Loucy (cell line): Measurements from ENCODE around the gene STMP1.

ENCODE experiments used
- H2AFZ ChIP-seq: fragments of 200-600 bp; sonication (generic); 2 replicates; pipeline ENCODE4 v1.6.0; 2016; ENCODE audit warnings: antibody characterized with exemption, mild to moderate bottlenecking, low read length, moderate library complexity
- H3F3A ChIP-seq: fragments of 200-600 bp; 2 replicates; pipeline ENCODE4 v1.6.0; 2016; ENCODE audit warnings: antibody characterized with exemption, low read depth, mild to moderate bottlenecking
- H3K27me3 ChIP-seq: fragments of 200-600 bp; sonication (generic); 2 replicates; pipeline ENCODE4 v1.6.1; 2014; ENCODE audit warnings: low read length, mild to moderate bottlenecking; ENCODE audit not compliant: insufficient read depth, poor library complexity, severe bottlenecking
- H3K36me3 ChIP-seq: fragments of 200-600 bp; sonication (generic); 2 replicates; pipeline ENCODE4 v1.6.1; 2016; ENCODE audit warnings: low read length; ENCODE audit not compliant: insufficient read depth
- H3K4me1 ChIP-seq: fragments of 200-600 bp; sonication (generic); 2 replicates; pipeline ENCODE4 v1.5.1; 2014; ENCODE audit warnings: low read length, mild to moderate bottlenecking; ENCODE audit not compliant: insufficient read depth, poor library complexity, severe bottlenecking
- H3K4me2 ChIP-seq: fragments of 200-600 bp; sonication (generic); 2 replicates; pipeline ENCODE4 v1.6.0; 2014; ENCODE audit warnings: antibody characterized with exemption, low read length, low read depth, mild to moderate bottlenecking; ENCODE audit not compliant: poor library complexity, severe bottlenecking
- H3K4me3 ChIP-seq: fragments of 200-600 bp; sonication (generic); 2 replicates; pipeline ENCODE4 v1.5.1; 2014; ENCODE audit warnings: low read length, mild to moderate bottlenecking, mixed read lengths; ENCODE audit not compliant: poor library complexity, severe bottlenecking
- H3K79me2 ChIP-seq: fragments of 200-600 bp; sonication (generic); 2 replicates; pipeline ENCODE4 v1.6.1; 2014; ENCODE audit warnings: low read length; ENCODE audit not compliant: insufficient read depth
- H3K9ac ChIP-seq: fragments of 200-600 bp; sonication (generic); 2 replicates; pipeline ENCODE4 v1.6.0; 2014; ENCODE audit warnings: mild to moderate bottlenecking, low read depth, low read length, moderate library complexity; ENCODE audit not compliant: poor library complexity, severe bottlenecking
- H3K9me2 ChIP-seq: fragments of 200-600 bp; sonication (generic); replicated peaks from 2 replicates; pipeline ENCODE4 v1.6.1; 2016; ENCODE audit warnings: low read depth, low read length, mixed read lengths
- H3K9me3 ChIP-seq: fragments of 200-600 bp; sonication (generic); 2 replicates; pipeline ENCODE4 v1.6.1; 2014; ENCODE audit warnings: mild to moderate bottlenecking, antibody characterized with exemption, low read length, low read depth; ENCODE audit not compliant: insufficient read depth
- H4K20me1 ChIP-seq: fragments of 200-600 bp; sonication (generic); 2 replicates; pipeline ENCODE4 v1.6.0; 2014; ENCODE audit warnings: antibody characterized with exemption, low read length, mild to moderate bottlenecking; ENCODE audit not compliant: insufficient read depth, poor library complexity, severe bottlenecking
- CTCF ChIP-seq: fragments of 200-600 bp; sonication (generic); conservative IDR thresholded peaks from 2 replicates; pipeline ENCODE4 v1.5.1; 2014; ENCODE audit warnings: mild to moderate bottlenecking, antibody characterized with exemption, low read length
- EZH2phosphoT487 ChIP-seq: fragments of 200-600 bp; IDR thresholded peaks from 2 replicates; pipeline ENCODE4 v1.6.1; 2018; ENCODE audit warnings: antibody characterized with exemption, mild to moderate bottlenecking, moderate library complexity, borderline replicate concordance

Gene STMP1

DNA sequence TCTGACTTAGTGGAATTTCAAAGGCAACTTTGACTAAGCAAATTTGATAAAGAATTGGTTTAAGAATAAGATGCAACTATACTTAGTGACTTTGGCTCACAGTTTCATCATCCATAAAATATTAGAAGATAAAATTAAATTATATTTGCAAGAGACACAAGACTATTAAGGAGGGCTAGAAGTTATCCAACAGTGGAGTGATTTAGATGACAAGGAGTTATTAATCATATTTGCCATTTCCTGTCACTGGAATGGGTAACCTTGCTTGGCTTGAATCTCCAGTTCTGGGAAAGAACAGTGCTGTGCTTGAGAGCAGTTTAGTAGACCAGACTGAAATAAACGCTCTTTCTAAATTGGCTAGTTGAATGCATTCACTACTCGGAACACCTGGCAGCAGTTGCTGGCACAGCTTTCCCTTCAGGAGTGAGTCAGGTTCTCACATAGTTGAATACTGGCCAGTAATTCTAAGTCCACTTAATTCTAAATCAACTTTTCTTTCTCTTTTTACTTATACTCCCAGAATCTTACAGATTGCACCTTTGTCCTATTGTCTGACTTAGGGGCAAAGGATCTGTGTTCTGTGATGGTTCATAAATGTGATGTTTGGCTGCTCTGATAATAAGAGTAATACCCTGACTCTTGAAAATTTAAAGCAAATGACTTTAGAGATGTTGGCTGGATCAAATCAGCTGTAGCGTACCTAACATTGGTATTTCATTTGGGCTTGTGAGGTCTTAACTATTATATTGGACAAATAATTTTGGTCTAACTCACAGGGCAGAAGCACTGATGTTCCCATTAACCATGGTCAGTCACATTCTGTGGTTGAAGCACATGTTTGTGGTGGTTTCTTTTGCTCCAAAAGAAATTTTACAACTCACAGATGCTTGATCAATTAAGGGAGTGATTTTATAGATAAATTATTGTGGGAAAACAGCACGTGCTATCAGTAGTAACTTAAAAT lies 16.6 kb downstream of the STMP1 start:
- Histone ChIP-seq H2AFZ (no peak overlapping the region), H3K9ac (no peak overlapping the region), H3K9me2 (no peaks in the 10 kb centered on the region), H3K79me2 (no peaks in the 10 kb centered on the region), H3K36me3 (peaks cover 27% of the 10 kb centered on the region; the same call in 1 of the 2 replicates), H4K20me1 (no peaks in the 10 kb centered on the region), H3K4me3 (no peak overlapping the region), H3K27me3 (no peaks in the 10 kb centered on the region), H3K9me3 (no peaks in the 10 kb centered on the region), H3F3A (no peaks in the 10 kb centered on the region), H3K4me1 (no peaks in the 10 kb centered on the region), H3K4me2 (no peak overlapping the region)
- TF ChIP-seq EZH2phosphoT487 = no peak
- TF ChIP-seq CTCF = no peak

GRCh38 chr7:135681762-135682161 lies 19.4 kb downstream of the STMP1 start:
- TF ChIP-seq CTCF (no peak), EZH2phosphoT487 (no peak)
- H3K27me3 ChIP-seq = no peaks in the 10 kb centered on the region
- no peak overlapping the region for H3K9ac ChIP-seq
- H3K4me1 ChIP-seq = no peaks in the 10 kb centered on the region
- no peak overlapping the region for H2AFZ ChIP-seq
- H3K79me2 ChIP-seq = no peaks in the 10 kb centered on the region
- H4K20me1 ChIP-seq = no peaks in the 10 kb centered on the region
- no peaks in the 10 kb centered on the region for H3K9me2 ChIP-seq
- no peak overlapping the region for H3K4me3 ChIP-seq
- H3K4me2 ChIP-seq = no peak overlapping the region
- peaks cover under 1% of the 10 kb centered on the region; the same call in 1 of the 2 replicates for H3K36me3 ChIP-seq
- H3K9me3 ChIP-seq = no peaks in the 10 kb centered on the region
- no peaks in the 10 kb centered on the region for H3F3A ChIP-seq

- TF ChIP-seq CTCF (no peak), EZH2phosphoT487 (no peak)
- Histone ChIP-seq H3K4me2 (no peak overlapping the region), H3K4me3 (no peak overlapping the region), H3K9me2 (no peaks in the 10 kb centered on the region), H3K9me3 (no peaks in the 10 kb centered on the region), H3K4me1 (no peaks in the 10 kb centered on the region), H3K9ac (no peak overlapping the region), H3F3A (no peaks in the 10 kb centered on the region), H3K36me3 (no peaks in the 10 kb centered on the region), H3K27me3 (no peaks in the 10 kb centered on the region), H4K20me1 (no peaks in the 10 kb centered on the region), H2AFZ (no peak overlapping the region), H3K79me2 (no peaks in the 10 kb centered on the region)
Measured at GRCh38 chr7:135682191-135682590, 19.9 kb downstream of the STMP1 start.
